Activated naive CD4-positive, alpha-beta T cell treated with anti-CD3 and anti-CD28 coated beads, Interleukin-2, amount 10 ng/mL, durations not matched to agents 7 days and 5 days (primary cell): ENCODE results near the gene CACNA2D4.

Experiments
- CTCF ChIA-PET: fragments of 350-600 bp; sonication (Branson Sonifier 250); formaldehyde crosslinking; loops from one replicate; lab custom pipeline; 2021; ENCODE audit warnings: antibody characterized with exemption; lab: Charles Lee
- DNase-seq: peaks from one replicate; pipeline ENCODE4 v3.0.0-alpha.2; 2020
- H3K27ac Mint-ChIP-seq: one replicate; pipeline ENCODE4 v1.8.0; 2021; ENCODE audit warnings: mild to moderate bottlenecking, moderate library complexity, mixed read lengths
- H3K27me3 Mint-ChIP-seq: one replicate; pipeline ENCODE4 v1.8.0; 2021; ENCODE audit warnings: mild to moderate bottlenecking, mixed read lengths
- H3K36me3 Mint-ChIP-seq: one replicate; pipeline ENCODE4 v1.8.0; 2021; ENCODE audit warnings: mixed read lengths
- H3K4me1 Mint-ChIP-seq: one replicate; pipeline ENCODE4 v1.8.0; 2021; ENCODE audit warnings: mixed read lengths
- H3K4me3 Mint-ChIP-seq: one replicate; pipeline ENCODE4 v1.8.0; 2021; ENCODE audit warnings: mild to moderate bottlenecking, moderate library complexity, mixed read lengths
- H3K9me3 Mint-ChIP-seq: one replicate; pipeline ENCODE4 v1.8.0; 2021; ENCODE audit warnings: mixed read lengths

The CACNA2D4 gene

DNA sequence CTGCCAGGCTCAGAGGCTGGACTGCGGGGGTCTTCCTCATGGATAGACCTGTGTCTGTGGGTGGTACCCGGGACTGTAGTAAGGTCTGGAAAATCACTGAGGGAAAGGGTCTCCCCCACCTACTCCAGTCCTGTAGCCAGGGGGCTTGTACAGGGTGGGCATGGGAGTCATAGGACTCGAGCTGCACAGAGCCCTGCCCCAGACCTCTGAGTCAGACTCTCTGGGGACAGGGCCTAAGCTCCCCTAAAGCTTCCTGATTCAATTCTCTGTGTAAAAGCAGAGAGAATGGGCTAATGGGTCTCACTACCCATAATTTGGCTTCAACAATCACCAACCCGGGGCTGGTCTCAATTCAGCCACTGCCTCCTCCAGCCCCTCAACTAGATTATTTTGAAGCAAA is 71.0 kb downstream of the CACNA2D4 start:
- H3K36me3 Mint-ChIP-seq: no peaks in the 10 kb centered on the region
- CTCF ChIA-PET: no interaction called here
- no peak for DNase-seq
- no peak overlapping the region for H3K4me3 Mint-ChIP-seq
- H3K27me3 Mint-ChIP-seq: no peaks in the 10 kb centered on the region
- H3K4me1 Mint-ChIP-seq: no peaks in the 10 kb centered on the region
- no peak overlapping the region for H3K27ac Mint-ChIP-seq
- H3K9me3 Mint-ChIP-seq: no peaks in the 10 kb centered on the region

DNA sequence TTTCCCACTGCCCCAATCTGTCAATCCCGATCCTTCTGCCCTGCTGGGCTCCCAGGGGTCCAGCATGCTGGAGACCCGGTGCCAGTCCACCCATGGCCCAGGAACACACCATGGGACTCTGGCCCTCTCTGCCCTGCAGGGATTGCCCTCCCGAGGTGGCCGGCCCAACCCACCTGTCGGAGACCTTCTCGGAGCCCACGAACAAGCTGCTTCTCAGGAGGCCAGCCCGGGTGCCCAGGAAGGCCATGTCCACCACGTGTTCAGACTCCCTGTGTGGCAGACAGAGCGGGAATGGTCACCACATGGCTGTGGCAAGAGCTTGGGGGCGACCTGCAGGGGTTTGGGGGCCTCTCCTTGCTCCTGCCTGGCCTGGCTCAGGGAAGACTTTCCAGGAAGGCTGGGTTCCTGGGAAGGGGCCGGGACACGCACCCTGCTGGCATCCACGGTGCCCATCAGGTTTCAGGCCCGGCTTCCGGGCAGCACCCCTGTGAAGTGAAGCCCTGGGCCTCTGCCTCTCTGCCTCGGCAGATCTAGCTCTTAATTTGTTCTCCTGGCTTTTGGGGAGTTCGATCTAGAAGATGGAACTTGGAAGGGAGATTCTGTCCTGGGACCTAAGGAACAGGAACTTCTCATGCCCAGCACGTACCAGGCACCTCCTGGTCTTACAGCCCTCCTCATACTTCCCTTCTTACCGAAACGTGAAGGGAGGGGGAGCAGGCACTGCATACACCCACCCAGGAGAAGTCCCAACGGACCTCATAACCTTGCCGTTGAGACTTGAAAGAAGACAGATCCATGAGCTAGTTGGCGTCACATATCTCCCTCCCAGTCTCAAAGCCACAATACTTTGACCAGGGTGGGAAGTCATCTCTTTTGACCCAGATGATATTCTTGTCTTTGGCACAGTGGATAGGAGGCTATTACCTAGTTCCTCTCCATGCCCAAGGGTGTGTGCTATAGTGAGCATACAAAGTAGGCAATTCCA is 71.7 kb downstream of the CACNA2D4 start:
- no peaks in the 10 kb centered on the region for H3K4me1 Mint-ChIP-seq
- no peaks in the 10 kb centered on the region for H3K36me3 Mint-ChIP-seq
- no peak overlapping the region for H3K27ac Mint-ChIP-seq
- no peaks in the 10 kb centered on the region for H3K27me3 Mint-ChIP-seq
- CTCF ChIA-PET: no interaction called here
- DNase-seq: no peak
- H3K4me3 Mint-ChIP-seq: no peak overlapping the region
- no peaks in the 10 kb centered on the region for H3K9me3 Mint-ChIP-seq

DNA sequence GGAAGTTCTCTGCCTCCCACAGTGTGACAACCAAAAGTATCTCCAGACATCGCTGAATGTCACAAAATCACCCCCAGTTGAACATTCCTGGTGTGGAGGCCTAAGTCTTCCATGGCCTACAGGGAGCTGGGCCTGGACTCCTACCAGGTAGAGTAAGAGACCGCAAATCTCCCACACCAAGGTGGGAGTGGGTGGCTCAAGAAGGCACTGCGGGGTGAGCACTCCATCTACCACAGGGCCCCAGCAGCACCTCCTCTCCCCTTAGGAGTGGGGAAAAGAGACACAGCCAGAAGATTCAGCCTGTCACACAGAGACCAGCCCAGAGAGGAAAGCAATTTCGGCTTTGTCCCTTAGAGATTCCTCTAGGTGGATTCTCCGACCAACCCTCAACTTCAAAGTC is 72.6 kb downstream of the CACNA2D4 start:
- Mint-ChIP-seq H3K36me3 (no peaks in the 10 kb centered on the region), H3K9me3 (no peaks in the 10 kb centered on the region), H3K27me3 (peaks cover 5% of the 10 kb centered on the region), H3K27ac (no peak overlapping the region), H3K4me1 (no peaks in the 10 kb centered on the region), H3K4me3 (no peak overlapping the region)
- CTCF ChIA-PET: no interaction called here
- DNase-seq: no peak

DNA sequence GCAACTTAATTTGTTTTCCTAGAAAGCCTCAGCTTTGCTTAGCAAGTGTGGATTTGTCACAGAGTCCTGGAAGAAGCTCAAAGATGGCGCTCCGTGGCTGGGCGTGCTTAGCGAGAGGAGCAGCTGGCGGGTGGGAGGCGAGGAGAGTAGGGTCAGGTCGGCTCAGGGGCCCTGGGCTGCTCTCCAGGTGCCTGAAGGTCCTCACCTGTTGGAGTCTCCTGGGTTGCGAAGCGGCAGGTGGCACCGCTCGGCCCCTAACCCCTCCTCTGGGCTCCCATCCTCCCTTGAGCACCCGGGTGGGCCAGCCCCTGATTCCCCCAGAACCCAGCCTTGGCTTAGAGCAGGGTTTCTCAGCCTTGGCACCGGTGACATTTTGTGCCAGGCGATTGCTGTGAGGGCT is 73.0 kb downstream of the CACNA2D4 start:
- CTCF ChIA-PET: no interaction called here

DNA sequence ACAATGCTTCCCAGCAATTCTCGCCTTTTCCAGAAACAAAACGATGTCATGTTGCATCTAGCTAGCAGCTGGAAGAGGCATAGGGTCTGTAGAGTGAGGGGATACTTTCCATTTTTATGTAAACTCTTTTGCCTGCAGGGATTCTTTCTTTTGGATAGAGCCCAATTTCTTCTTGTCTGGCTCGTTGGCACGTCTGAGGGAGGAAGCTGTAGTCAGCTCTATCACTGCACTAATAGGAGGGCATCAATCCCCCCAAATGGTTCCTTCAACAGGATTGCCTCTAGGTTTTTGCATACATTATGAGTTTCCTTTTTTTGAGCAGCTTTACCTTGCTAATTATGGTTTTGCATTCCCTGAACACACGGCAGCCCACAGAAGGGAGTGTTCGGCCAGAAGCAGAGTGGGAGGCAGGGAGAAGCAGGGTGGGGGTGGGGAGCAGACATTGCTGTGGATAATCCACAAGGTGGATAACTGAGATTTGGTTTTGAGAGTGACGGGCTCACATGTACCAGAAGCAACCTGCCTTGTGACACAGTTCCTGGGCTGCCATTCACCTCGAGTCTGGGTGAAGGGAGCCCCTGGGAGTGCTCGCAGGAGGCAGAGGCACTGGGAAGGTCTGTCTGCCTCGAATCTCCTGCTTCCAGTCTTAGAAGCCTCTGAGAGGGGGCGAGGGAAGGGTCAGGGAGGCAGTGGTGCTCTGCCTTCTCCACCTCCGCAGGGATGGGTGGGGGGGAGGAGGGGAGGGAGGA is 73.6 kb downstream of the CACNA2D4 start:
- DNase-seq: no peak
- no peak overlapping the region for H3K27ac Mint-ChIP-seq
- H3K4me1 Mint-ChIP-seq: no peaks in the 10 kb centered on the region
- no peaks in the 10 kb centered on the region for H3K9me3 Mint-ChIP-seq
- no peaks in the 10 kb centered on the region for H3K36me3 Mint-ChIP-seq
- CTCF ChIA-PET: no interaction called here
- H3K4me3 Mint-ChIP-seq: no peak overlapping the region
- peaks cover 11% of the 10 kb centered on the region for H3K27me3 Mint-ChIP-seq

More for the DNA sequence above, 73.0 kb downstream of the CACNA2D4 start:
- H3K9me3 Mint-ChIP-seq: no peaks in the 10 kb centered on the region
- DNase-seq: no peak
- H3K4me1 Mint-ChIP-seq: no peaks in the 10 kb centered on the region
- no peak overlapping the region for H3K4me3 Mint-ChIP-seq
- H3K27me3 Mint-ChIP-seq: peaks cover 10% of the 10 kb centered on the region
- no peaks in the 10 kb centered on the region for H3K36me3 Mint-ChIP-seq
- H3K27ac Mint-ChIP-seq: no peak overlapping the region

DNA sequence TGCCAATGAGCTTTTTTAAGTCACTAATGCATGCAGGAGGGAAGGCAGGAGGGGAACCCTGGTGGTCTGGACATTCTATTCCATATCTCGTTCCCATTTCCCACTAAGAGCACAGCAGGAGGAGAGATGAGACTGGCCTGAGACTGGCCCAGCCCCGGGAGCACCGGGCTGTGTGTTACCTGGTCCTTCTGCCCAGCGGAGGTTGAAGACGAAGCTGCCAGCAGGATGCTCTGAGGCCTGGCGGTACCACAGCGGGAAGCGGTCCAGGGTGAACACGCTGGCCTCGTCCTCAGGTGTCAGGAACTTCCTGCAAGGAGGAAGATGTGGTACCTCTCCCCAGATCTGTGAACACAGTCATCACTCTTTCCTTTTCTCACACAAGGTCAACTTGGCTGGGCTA is 74.2 kb downstream of the CACNA2D4 start:
- H3K9me3 Mint-ChIP-seq: no peaks in the 10 kb centered on the region
- no peaks in the 10 kb centered on the region for H3K4me1 Mint-ChIP-seq
- no peak overlapping the region for H3K27ac Mint-ChIP-seq
- no peak overlapping the region for H3K4me3 Mint-ChIP-seq
- CTCF ChIA-PET: no interaction called here
- H3K36me3 Mint-ChIP-seq: no peaks in the 10 kb centered on the region
- DNase-seq: no peak
- peaks cover 11% of the 10 kb centered on the region for H3K27me3 Mint-ChIP-seq

DNA sequence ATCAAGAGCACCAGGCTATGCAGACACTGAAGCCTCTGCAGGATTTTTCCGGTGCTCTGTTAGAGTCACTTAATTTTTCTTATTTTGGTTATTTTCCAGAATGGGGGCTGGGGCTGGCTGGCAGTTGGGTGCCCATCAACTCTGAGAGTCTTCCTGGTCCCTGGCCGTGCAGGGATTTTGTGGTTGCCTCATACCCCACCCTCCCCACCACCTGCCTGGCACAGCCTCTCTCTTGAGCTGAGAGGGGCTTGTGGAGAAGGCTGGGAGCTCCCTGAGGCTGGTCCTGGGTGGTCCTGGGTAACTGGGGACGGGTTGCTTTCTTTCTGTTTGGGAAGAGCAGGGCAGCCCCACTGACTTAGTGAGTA is 74.8 kb downstream of the CACNA2D4 start:
- CTCF ChIA-PET: no interaction called here
- no peaks in the 10 kb centered on the region for H3K36me3 Mint-ChIP-seq
- DNase-seq: no peak
- H3K9me3 Mint-ChIP-seq: no peaks in the 10 kb centered on the region
- H3K4me1 Mint-ChIP-seq: no peaks in the 10 kb centered on the region
- no peak overlapping the region for H3K4me3 Mint-ChIP-seq
- H3K27ac Mint-ChIP-seq: no peak overlapping the region
- peaks cover 11% of the 10 kb centered on the region for H3K27me3 Mint-ChIP-seq

DNA sequence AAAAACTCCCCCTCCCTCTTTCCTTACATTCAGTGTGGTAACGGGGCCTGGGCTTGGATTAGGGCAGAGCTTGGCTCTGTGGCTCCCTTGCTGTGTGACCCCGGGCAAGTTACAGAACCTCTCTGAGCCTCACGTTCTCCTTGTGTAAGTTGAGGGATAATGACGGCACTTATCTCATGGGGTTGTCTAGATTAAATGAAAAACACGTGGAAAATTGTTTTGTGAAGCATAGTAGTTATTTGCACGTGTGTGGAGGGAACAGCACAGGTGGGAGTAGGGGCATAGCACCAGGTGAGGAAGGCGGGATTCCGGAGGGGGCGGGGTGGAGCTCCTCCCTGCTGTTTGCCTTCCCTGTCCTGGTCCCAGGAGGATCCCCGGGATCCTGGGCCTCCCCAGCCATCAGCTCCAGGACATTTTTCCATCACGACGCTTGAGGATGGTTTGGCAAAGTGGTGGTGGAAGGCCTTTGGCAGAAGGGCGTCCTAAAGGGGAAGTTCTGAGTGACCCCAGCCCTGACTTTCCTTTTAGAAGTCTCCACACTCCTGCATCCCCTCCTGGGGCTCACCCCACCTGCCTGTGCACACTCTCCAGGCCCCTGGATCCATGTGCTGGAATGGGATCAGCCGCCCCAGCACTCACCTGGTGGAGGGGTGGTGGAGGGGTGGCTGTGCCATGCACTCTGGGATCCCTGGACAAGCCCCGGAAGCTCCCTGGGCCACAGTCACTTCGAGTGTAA is 75.4 kb downstream of the CACNA2D4 start:
- Mint-ChIP-seq H3K27ac (no peak overlapping the region), H3K4me1 (no peaks in the 10 kb centered on the region)
- CTCF ChIA-PET: no interaction called here

DNA sequence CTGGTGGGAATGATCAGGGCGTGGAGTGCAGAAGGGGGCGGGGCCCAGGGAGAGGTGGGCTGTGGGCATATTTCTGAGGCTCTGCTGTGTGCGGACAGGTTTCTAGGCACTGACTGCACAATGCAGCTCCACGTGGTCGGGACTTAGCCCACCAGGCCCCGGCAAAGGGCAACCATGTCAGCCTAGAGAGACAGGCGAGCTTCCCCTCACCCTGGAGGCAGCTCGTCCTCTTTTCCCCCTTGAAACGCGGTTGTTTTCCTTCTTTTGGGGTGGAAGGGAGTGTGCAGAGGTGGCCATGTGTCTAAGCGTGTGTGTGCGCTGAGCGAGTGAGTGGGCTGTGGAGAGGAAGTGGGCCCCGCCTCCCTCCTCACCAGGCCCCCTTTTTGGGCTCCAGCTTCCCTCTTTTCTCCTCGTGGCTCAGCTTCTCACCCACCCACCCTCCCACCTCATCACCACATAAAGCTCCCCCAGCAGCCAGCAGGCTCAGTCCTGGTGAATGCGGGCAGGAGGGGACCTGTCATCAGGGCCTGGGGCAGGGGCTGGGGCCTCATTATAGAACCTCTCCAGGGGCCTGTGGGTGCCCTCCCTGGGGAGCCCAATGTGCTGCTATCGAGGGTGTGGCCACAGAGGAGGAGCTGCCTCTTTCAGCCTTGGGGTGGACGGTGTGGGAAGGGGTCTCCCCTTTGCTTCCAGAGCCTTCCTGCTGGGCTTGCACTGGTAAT is 76.1 kb downstream of the CACNA2D4 start:
- no peak overlapping the region for H3K4me3 Mint-ChIP-seq
- no peak overlapping the region for H3K27ac Mint-ChIP-seq
- H3K27me3 Mint-ChIP-seq: peaks cover 11% of the 10 kb centered on the region
- H3K9me3 Mint-ChIP-seq: no peaks in the 10 kb centered on the region
- CTCF ChIA-PET: interaction anchor here (0.6 kb wide), 1 partner anchor 829 kb away, joined by 3 read pairs; no protein-coding TSS in a partner anchor
- no peaks in the 10 kb centered on the region for H3K4me1 Mint-ChIP-seq
- no peaks in the 10 kb centered on the region for H3K36me3 Mint-ChIP-seq
- no peak for DNase-seq

More for the DNA sequence above, 75.4 kb downstream of the CACNA2D4 start:
- DNase-seq: no peak
- Mint-ChIP-seq H3K27me3 (peaks cover 11% of the 10 kb centered on the region), H3K9me3 (no peaks in the 10 kb centered on the region), H3K36me3 (no peaks in the 10 kb centered on the region), H3K4me3 (no peak overlapping the region)

DNA sequence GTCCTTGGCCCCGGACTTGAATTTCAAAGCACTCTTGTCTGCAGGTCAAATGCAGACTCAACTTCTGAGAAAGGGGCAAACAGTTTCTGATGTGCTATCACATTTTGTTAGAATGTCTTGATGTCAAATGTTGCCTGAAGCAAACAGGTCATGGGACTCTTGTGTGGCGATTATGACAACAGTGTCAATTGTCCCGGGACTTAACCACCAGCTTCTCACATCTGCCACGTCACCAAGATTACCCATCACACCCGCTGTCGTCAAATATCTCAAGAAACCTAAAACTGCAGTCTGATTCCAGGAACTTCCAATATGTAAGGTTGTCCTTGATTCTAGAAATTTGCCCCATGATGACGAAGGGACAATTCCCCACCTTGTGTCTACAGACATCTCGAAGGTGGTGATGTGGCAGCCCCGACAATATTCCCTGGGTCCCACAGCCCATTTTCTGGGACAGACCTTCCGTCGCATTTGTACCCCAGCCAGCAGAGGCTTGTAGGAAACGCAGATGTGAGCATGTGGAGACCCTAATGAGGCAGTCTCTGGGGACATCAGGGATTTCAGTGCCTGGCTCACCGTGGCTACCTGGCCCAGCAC is 76.8 kb downstream of the CACNA2D4 start:
- no peak overlapping the region for H3K27ac Mint-ChIP-seq
- H3K36me3 Mint-ChIP-seq: no peaks in the 10 kb centered on the region
- no peaks in the 10 kb centered on the region for H3K9me3 Mint-ChIP-seq
- DNase-seq: no peak
- H3K4me1 Mint-ChIP-seq: no peaks in the 10 kb centered on the region
- CTCF ChIA-PET: interaction anchor here (0.6 kb wide), 1 partner anchor 829 kb away, joined by 3 read pairs; no protein-coding TSS in a partner anchor
- peaks cover 11% of the 10 kb centered on the region for H3K27me3 Mint-ChIP-seq
- H3K4me3 Mint-ChIP-seq: no peak overlapping the region

DNA sequence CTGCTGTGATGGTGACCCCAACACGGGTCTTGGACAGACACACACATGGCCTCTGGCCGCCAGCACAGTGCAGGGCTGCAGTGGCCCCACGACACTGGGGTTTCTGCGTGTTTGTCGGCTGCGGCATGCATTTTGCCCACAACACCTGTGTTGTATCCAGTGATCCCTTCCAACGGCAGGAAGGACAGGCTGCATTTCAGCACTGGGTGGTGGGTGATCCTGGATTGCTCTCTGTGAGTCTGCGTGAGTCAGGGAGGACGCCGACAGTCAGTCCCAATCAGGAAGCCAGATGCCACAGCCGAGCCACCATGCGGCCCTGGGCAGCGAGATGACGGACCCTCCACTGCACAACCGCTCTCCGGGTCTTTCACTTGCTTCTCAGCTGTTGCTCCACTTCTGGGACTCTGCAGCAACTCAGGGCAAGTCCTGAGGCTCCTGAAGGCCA is 77.4 kb downstream of the CACNA2D4 start:
- H3K4me1 Mint-ChIP-seq: no peaks in the 10 kb centered on the region
- peaks cover 11% of the 10 kb centered on the region for H3K27me3 Mint-ChIP-seq
- CTCF ChIA-PET: no interaction called here

DNA sequence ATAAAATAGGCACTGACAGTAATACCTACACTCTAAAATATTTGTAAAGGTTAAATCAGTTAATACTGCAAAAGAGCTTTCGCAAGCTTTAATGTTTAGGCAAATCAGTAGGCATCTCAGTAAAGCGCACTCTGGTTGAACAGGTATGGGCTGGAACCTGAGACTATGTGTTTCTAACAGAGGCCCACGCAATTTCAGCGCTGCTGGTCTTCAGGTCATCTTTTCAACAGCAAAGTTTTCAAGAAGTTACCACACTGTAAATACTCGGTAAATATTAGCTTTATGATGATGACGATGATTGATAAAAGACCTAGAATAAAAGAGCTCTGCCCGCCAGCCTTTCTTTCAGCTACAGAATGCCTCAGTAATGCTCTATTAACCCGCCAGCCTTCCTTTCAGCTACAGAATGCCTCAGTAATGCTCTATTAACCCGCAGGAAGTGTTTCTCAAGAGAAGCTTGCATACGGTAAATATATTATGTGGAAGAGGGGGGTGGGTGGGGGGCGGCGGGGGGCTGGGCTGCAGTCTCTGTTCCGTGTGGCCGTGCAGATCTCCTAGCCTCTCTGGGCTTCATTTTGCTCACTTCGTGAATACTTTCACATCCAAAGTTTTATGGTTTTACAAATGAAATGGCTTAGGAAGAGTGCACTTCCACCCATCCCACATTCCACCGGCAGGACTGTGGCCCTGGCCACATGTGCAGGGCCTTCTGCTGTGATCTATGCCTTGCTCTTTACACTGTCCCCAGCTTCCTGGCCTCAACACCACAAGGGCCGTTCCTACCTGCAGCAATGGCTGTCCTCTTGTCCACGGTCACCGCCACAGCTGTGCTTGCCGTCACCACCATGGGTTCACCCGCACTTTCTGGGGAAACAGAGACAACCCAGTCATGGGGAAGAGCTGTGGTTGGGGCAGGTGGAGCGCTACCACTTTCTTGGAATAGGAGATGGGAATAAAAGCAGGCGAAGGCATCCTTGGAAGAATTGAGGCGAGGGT is 78.2 kb downstream of the CACNA2D4 start:
- Mint-ChIP-seq H3K4me3 (no peak overlapping the region), H3K4me1 (no peaks in the 10 kb centered on the region), H3K36me3 (no peaks in the 10 kb centered on the region), H3K27me3 (peaks cover 11% of the 10 kb centered on the region), H3K27ac (no peak overlapping the region), H3K9me3 (no peaks in the 10 kb centered on the region)
- CTCF ChIA-PET: interaction anchor here (0.7 kb wide), 1 partner anchor 49 kb away, joined by 3 read pairs; no protein-coding TSS in a partner anchor
- no peak for DNase-seq

More for the DNA sequence above, 77.4 kb downstream of the CACNA2D4 start:
- no peaks in the 10 kb centered on the region for H3K36me3 Mint-ChIP-seq
- no peak for DNase-seq
- no peak overlapping the region for H3K27ac Mint-ChIP-seq
- no peaks in the 10 kb centered on the region for H3K9me3 Mint-ChIP-seq
- H3K4me3 Mint-ChIP-seq: no peak overlapping the region
